Renal cortical epithelial cell (primary cell): Measurements from ENCODE around the gene OR9Q1. TPM values are rescaled to one million over a fixed set of nuclear protein-coding genes. Genes with fewer than 3 reads are reported as not detected.
"Not testable (repeated sequence)": the region's sequence is repeated elsewhere in the genome, so short reads cannot be mapped to it uniquely, and the experiment has no call there.

Source experiments
- DNase-seq: peaks from one replicate; pipeline ENCODE4 v3.0.0-alpha.2; 2011; ENCODE audit warnings: low read depth
- total RNA-seq: library from RNA; depleted of rRNA; stranded (reverse); fragments of >200 nt; gene quantifications from 2 replicates; pipeline ENCODE4 v1.2.3, GENCODE V29; 2014

The OR9Q1 gene
- total RNA-seq, 1 donor from 2014 or later: not detected

DNA sequence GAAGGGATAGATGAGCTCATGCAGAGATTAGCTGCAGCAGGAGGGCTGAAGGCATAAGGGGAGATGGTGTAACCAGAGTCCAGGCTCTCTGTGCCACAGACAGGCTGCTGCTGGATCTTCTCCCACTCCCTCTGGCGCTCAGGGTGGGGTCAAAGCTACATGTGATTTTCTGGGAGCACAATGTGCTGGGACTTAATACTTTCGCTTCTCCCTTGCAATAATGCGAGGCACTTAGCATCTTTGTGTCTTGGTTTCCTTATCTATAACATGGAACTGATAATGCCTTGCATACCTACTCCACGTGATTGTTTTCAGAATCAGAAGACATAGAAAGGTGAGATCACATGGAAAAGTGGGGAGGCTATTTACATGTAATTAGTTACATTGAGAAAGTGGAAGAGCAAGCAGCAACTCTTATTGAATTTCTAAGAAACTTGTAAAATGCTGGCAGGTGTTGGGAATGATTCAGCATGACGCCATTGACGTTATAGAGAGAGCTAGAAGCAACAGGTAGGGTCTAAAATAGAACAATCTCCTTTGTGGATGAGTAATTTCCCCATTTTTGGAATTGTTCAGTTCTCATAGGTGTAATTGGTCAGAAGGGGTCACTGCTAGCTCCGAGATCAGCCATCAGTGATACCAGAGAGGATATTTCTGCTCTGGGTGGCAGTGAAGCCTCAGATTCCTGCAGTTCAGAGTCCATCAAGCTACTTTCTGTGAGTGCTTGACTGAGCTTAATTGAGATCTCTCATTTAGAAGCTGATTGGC, 109.8 kb downstream of the OR9Q1 start:
- no peak for DNase-seq

DNA sequence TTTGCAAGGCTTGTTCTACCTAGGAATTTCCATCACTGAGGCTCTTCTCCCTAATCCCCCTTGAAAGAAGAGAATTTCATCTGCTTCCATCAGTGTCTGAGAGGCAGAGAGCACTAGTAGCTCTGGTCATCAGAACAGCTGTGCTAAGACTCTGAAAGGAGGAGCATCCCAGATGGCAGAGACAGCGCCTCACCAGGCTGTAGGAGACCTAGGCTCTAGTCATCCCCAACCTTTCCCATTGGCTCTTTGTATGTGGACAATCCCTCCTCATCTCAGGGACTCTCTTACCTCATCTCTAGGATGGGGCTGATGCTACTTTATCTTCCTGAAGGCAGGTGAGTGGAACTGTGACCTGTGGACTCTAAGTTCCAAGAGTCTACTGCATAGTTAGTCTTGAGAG, 110.5 kb downstream of the OR9Q1 start:
- DNase-seq: no peak

DNA sequence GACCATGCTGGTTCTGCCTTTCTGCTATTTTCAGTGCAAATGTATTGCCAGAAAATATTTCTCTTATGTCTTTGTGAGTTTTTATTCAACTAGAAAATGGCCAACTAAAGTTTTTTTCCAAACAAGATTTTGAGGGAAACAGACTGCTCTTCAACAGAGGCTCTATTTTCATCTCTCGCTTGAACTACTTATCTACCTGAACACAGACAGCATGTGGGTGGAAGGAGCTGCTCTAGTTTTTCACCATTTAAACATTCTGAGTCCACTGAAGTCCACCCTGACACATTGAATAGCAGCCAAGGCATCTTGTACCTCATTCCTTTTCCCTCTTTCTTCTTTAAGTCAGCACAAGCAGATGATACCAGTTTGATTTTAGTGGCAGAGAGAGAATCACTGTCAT, 111.5 kb downstream of the OR9Q1 start:
- DNase-seq: no peak

DNA sequence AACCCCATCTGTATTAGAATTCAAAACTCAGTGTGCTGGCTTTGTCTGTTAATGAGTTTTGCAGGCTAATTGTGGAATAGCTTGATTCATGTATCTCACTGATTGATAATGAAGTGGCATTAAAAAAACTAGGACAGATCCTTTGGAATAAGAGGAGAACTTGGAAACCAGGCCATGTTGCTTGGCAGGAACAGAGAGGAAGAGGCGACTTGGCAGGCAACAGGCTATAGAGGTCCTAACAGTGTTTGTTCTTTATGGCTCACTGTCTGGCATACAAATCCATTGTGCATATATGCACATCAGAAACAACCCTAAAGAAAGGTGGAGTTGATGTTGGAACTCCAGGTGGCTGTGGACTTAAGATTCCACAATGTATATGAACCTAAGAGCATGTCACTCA, 119.1 kb downstream of the OR9Q1 start:
- no peak for DNase-seq

DNA sequence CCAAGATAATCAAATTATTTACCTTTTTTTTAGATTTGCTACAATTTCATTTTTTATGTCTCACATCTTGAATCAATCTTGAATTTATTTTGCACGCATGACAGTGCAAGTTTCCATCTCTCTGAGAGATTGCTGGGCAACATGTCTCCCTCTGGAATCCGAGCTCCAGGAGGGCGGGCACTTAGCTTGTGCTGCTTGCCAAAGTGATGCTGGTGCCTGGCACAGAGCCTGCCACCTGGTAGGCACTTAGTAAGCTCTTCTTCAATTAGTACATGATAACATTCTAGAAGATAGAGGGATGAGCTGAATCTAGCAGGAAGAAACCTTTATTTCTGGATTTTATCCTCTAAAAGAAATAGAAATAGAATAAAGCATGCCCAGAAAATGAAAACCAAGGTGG, 129.1 kb downstream of the OR9Q1 start:
- no peak for DNase-seq

DNA sequence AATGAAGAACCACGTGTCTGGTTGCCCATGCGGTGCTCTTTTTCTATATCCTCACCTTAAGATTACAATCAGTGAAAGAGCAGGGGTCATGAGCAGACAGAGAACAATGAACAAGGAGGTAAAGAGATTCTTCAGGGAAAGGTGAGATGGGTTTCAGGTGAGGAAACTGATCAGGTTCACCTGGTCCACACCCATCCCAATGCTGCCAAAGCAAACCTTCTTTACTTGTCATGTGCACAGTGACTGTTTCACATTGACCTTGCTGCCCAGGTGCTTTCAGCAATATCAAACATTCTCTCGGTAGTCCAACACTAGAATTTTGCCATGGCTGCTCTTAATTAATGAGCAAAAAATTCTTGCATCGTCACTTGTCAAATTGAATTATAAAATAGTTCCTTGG, 140.7 kb downstream of the OR9Q1 start:
- DNase-seq: no peak

DNA sequence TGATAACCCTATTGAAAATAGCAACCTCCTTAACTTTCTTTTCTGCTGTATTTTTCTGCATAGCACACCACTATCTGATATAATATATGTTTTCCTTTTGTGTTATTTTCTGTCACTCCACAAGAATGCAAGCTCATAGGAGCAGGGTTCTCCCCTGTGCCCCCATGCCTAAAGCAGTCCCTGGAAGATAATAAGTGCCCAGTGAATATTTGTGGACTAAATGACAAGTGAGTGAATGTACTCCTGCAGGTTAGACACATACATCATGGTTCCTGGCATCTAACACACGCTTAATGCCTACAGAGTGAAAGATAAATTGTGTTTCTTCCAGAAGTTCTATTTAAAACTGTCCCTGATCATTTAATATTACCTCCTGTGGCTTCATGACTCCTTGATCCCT, 141.3 kb downstream of the OR9Q1 start:
- DNase-seq: no peak

DNA sequence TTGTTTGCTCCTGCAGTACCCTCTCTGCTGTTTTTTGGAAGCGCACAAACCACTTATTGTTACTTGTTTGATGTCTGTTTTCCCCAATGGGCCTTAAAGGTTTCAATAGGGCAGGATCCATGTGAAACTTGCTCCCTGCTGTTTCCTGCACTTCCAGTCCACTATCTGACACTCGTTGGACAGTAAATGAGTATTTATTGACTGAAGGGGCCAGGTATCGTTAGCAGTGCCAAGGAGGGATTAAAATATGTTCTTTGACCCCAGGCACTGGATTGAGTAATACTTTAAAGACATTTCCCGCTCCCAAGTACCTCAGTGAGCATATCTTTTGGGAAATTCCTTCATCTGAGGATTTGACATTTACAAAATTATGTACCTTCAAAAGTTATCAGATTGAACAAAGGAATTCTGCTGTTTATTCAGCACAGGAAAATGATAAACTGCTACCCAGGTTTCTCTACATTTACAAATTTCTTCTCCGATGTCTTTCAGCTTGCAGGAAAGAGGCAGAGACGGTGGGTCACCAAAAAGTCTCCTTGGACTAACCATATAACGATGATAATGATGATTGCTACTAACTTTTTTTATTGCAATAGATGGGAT, 141.9 kb downstream of the OR9Q1 start:
- no peak for DNase-seq

DNA sequence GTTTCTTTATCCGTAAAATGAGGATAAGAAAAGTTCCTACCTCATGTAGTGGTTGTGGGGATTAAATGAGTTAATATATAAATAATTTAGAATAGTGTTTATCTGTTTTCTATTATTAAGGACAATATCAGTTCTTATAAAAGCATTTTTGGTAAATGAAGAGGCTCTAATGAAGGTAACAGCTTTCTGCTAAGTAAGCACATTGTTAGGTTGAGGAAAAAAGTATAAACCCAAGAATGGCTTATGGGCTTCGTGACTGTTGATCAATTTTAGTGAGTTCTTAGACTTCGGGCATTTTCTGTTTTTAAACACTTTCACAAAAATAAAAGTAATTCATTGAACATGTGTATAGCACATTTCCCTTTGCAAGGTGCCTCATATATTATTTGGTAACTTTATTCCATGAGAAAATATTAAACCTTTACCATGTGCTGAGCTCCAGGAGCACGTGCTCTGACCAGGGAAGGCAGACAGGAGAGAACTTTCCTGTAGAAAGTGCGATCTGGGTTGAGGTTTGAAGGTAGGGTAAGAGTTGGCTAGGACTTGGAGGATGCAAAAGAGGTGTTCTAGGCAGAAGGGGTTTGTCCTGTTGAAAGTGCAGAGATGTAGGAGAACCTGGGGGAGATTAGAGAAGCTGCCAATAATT, 153.9 kb downstream of the OR9Q1 start:
- DNase-seq: no peak

DNA sequence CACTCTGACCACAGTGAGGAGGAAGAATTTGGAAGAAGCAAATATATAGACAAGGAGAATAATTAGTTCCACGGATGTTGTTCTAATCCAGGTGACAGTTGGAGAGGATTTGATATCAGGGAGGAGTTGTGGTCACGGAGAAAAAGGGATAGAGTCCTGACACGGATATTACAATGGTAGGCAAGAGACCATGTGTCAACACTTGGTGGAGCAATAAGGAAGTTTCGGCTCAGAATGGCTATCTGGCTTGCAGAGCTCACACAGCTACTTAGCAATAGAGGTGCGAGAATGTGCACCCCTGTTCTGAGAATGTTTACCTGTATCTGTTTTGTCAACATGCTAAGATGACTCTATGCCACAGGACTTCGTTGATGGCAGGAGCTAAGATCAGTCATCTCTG, 154.8 kb downstream of the OR9Q1 start:
- no peak for DNase-seq

DNA sequence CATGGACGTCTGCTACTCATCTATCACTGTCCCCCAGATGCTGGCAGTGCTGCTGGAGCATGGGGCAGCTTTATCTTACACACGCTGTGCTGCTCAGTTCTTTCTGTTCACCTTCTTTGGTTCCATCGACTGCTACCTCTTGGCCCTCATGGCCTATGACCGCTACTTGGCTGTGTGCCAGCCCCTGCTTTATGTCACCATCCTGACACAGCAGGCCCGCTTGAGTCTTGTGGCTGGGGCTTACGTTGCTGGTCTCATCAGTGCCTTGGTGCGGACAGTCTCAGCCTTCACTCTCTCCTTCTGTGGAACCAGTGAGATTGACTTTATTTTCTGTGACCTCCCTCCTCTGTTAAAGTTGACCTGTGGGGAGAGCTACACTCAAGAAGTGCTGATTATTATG, 156.0 kb downstream of the OR9Q1 start:
- no peak for DNase-seq

DNA sequence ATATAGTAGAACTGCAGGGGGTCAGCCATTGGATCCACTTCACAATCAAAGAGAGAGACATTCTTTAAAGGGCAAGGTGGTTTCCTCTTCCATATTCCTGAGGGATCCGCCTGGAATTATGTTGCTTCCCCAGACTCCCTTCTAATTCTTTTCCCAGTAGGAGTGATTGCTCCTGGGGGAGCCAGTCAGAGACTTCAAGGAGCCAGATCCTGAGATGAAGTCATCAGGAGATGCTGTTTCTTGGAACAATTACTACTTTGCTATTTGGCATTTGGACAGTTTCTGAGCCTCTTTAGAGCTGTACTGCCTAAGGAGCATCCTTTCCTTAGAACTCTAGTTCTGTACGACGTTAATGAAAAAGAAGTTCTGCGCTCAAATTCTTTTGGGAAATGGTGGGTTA, 163.3 kb downstream of the OR9Q1 start:
- no peak for DNase-seq

DNA sequence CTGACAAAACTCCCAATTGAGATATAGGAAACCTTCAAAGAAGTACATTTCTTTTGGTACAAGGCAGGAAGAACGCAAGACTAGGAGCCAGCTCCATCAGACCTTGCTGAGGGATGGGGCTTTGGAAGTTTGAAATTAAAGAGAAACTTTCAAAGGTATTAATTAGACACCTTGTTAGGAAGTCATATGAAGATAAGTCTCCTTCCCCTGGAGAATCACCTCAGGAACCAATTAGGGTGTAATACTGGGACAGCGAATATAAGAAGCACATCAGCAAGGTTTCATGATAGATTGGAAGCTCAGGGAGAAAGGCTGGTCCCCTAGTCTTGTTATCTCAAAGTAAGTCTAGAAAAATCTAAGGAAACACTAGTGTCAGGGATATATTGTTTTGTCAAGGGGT, 165.1 kb downstream of the OR9Q1 start, which contains the start of gene OR9Q2:
TSS of gene OR9Q2 (plus strand) at position 301 of the 400 bp plus-strand sequence. CDS start 1,421 bp downstream, outside the sequence.
- DNase-seq: no peak

DNA sequence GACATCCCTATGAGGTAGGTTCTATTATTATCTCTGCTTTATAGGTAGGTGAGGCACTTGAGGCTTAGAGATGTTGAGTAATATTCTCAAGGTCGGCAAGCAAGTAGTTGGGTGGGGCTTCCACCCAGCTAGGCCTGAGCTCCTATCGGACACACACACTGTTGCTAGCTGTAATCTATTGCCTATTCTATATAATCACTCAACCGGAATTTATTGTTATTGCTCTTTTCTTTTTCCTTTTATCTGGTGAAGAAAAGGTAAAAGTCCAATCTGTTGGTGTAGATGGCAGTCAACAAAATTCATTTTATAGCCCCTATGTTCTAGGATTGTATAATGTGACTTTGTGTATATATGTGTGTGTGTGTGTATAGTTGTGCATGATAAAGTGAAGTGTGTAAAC, 168.5 kb downstream of the OR9Q1 start:
- no peak for DNase-seq

DNA sequence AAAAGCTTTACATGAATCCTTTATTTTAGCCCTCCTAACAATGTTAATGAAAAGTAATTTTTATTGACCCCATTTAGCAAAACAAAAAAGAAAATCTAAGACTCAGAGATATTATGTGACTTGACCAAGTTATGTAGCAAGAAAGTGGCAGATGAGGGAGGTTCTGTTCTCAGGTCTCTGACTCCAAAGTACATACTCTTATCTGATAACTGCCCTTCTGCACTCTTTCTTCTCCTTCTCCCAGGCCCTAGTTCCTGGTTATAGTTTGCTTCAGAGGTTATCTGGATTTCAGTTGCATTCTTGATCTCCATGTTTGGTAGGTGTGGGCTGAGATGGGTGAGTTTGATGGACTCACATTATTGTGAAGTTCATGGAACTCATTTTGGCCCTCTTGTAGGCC, 169.7 kb downstream of the OR9Q1 start:
- DNase-seq: no peak

DNA sequence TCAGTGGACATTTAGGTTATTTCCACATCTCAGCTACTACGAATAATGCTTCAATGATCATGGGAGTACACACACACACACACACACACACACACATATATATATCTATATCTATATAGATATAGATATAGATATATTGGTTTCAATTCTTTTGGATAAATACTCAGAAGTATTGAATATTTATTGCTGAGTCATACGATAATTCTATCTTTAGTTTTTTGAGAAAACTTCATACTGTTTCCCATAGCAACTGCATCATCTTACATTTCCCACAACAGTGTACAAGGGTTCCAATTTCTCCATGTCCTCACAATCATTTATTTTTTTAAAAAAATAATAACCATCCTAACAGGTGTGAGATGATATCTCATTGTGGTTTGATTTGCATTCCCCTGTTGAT, 172.3 kb downstream of the OR9Q1 start:
- DNase-seq: no peak

DNA sequence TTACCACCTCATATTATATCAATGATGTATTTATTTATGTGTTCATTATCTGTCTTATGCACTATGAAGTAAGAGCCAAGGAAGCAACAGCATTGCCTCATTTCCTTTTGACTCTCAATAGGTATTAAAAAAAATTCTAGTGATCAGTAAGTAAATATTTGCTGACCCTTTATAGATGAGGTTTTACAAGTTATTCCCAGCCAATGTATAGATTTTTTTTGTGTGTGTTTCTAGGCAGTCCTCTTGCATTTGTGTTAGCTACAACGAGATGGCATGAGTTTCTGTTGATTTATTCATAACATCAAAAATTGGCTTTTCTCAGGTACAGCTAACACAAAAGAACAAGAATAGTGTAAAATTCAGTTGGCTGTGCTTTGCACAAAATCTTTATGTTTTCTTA, 175.6 kb downstream of the OR9Q1 start:
- DNase-seq: no peak

DNA sequence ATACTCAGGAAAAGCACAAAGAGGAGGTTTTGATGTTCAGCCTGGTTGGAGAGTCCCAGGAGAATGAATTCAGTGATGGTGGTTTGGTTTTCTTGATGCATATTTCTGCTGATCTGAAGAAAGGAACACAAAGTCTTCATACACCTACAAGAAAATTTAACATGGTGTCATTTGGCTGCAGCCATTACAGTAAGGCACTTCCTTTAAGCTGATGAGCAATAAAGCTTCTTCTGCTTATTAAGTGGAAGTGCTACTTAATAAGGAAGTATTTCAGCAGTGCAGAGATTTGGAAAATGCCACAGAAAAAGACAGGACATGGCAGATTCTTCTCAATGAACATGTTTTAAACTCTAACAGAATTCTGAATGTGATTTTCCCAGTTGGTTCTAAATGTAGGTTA, 180.4 kb downstream of the OR9Q1 start, which contains the start of gene OR1S2:
TSS of gene OR1S2 (minus strand) at position 101 of the 400 bp plus-strand sequence. CDS start at position 101, 0 bp downstream.
- no peak for DNase-seq

DNA sequence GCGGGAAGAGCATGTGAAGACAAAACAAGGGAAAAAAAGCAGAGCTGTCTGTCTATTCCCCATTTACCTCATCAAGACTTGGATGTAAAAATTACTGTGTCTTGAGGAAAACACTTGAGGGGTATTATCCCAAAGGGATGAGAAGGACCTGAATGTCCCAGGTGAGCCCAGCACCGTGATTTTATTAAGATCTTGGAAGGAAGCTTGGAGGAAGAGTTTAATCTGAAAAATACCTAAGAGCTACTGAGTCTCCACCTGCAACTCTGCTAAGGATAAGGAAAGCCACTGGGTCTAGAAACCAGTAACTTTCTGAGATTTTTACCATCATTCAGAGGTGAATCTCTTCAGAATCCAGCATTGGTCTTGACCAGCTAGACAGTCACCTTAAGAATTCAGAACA, 188.7 kb downstream of the OR9Q1 start, which contains the start of gene OR1S1:
TSS of gene OR1S1 (plus strand) at position 301 of the 400 bp plus-strand sequence.
- DNase-seq: not testable (repeated sequence)

DNA sequence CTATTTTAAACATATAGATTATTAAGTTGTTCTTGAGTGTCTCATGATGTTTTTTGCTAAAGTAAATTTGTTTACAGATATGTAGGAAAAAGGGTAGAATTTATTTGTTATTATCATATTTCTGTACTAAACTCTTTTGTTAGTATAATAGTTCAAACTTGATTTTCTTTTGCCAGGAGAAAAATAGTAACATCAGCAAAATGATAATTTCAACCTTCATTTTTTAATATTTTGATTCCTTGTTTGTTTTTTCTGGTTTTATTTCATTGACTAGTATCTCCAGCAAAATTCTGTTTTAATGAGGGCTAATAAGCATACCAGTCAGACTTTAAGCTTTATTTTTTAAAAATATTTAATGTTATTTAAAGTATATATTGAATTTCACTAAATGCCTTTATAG, 192.8 kb downstream of the OR9Q1 start:
- DNase-seq: no peak

DNA sequence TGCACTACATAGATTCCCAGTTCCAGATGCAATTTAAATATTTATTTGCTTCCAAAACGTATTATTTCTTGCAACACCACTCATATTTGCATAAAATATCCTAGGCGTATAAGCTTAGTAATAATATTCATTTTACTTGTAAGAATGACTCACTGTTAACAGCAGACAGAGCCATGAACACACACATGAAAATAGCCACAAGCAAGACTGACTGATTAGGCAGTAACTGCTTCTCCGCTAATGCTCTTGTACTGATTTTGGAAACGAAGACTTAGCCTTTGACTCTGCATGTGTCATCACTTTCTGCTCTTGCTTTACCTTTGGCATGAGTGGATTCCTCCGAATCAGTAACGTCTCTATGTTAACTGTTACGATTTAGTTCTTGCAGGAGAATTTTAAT, 199.0 kb downstream of the OR9Q1 start:
- DNase-seq: peak; percentile 27

DNA sequence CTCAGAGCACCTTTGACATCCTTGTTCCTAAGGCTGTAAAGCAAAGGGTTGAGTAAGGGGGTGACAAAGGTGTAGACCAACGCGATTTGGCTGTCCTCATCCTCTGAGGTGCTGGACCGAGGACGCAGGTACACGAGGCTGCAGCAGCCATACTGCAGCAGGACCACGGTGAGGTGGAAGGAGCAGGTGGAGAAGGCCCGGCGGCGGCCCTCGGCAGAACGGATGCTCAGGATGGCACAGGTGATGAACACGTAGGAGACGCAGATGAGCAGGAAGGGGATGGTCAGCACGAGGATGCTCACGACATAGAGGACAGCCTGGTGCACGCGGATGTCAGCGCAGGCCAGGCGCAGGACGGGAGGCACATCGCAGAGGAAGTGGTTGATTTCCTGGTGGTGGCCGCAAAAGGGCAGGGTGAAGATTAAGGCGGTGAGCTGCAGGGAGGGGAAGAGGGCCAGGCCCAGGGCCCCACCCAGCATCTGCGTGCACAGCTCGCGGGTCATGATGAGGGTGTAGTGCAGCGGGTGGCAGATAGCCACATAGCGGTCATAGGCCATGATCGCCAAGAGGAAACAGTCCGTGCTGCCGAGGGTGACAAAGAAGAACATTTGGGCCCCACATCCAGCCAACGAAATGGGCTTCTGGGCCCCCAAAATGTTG, 204.4 kb downstream of the OR9Q1 start:
- DNase-seq: no peak
